Activated CD4-positive, alpha-beta T cell treated with anti-CD3 and anti-CD28 coated beads for 24 hours (primary cell): ENCODE results near the gene FCN2.

Experiments used
- DNase-seq, 2 donors: peaks; one replicate each; pipeline ENCODE4 v3.0.0-alpha.2; 2020; ENCODE audit warnings: low read depth in 2 of 2

The FCN2 gene

GRCh38 chr9:134932606-134933005, 52.0 kb downstream of the FCN2 start:
- no peak for DNase-seq

- no peak for DNase-seq
Measured at GRCh38 chr9:134933076-134933659, 52.6 kb downstream of the FCN2 start.

GRCh38 chr9:134935056-134935640, 54.5 kb downstream of the FCN2 start:
- DNase-seq = no peak

GRCh38 chr9:134935701-134936345, 55.2 kb downstream of the FCN2 start:
- no peak for DNase-seq

GRCh38 chr9:134936346-134937163, 55.9 kb downstream of the FCN2 start:
- DNase-seq = no peak
